ENCODE measurements around the gene FAM209B. TPM values are rescaled to one million over a fixed set of nuclear protein-coding genes. Genes with fewer than 3 reads are reported as not detected.
A peak's percentile ranks its signal among the peaks of the same experiment; 100 is the strongest.

FAM209B gene
- total RNA-seq, 1 experiment from 2014 or later = not detected

- peak overlapping the region; percentile 4 for H3K27ac Mint-ChIP-seq (ENCODE audit: unreplicated experiment)
- Histone ChIP-seq H3K4me1 (peaks cover 17% of the 10 kb centered on the region), H3K9me3 (no peaks in the 10 kb centered on the region), H3K27me3 (replicated peaks; ENCODE audit: control insufficient read depth, insufficient read depth, low read length) (no peaks in the 10 kb centered on the region), H3K4me3 (ENCODE audit: low read depth, low read length) (no peak overlapping the region), H3K36me3 (ENCODE audit: control insufficient read depth, insufficient read depth, low read length) (no peaks in the 10 kb centered on the region)
- intact Hi-C loops (cut with micrococcal nuclease; ENCODE audit: unreplicated experiment) = no loop called here
- DNase-seq = no peak
- no peaks in the 10 kb centered on the region for H3K27me3 Mint-ChIP-seq (ENCODE audit: insufficient read depth, unreplicated experiment)
- H3K36me3 Mint-ChIP-seq (ENCODE audit: insufficient read depth, unreplicated experiment) = no peaks in the 10 kb centered on the region
- no peak for TF ChIP-seq CTCF (IDR thresholded peaks at IDR 0.05; ENCODE audit: insufficient read depth in 1 of 2, low read depth in 1 of 2, low read length in 1 of 2, severe bottlenecking in 1 of 2, unreplicated experiment in 1 of 2)
- no TSS peak for BruUV-seq (replicated peaks)
- H3K9me3 Mint-ChIP-seq (ENCODE audit: unreplicated experiment) = peaks cover 9% of the 10 kb centered on the region
- ChIA-PET CTCF (interaction anchor here (1.8 kb wide), 1 partner anchor 25 kb away, joined by 7 read pairs; no protein-coding TSS in a partner anchor), POLR2A (no interaction called here)
- no peak overlapping the region for H3K4me3 Mint-ChIP-seq (ENCODE audit: unreplicated experiment)
- H3K4me1 Mint-ChIP-seq (ENCODE audit: low read depth, unreplicated experiment) = peaks cover 24% of the 10 kb centered on the region
Observed at GRCh38 chr20:56575157-56575556, 42.1 kb downstream of the FAM209B start.

- BruUV-seq (replicated peaks) = no TSS peak
- intact Hi-C loops (cut with micrococcal nuclease; ENCODE audit: unreplicated experiment) = no loop called here
- Mint-ChIP-seq H3K27me3 (ENCODE audit: insufficient read depth, unreplicated experiment) (no peaks in the 10 kb centered on the region), H3K27ac (ENCODE audit: unreplicated experiment) (peak overlapping the region; percentile 7), H3K4me1 (ENCODE audit: low read depth, unreplicated experiment) (peaks cover 32% of the 10 kb centered on the region), H3K9me3 (ENCODE audit: unreplicated experiment) (peaks cover under 1% of the 10 kb centered on the region), H3K36me3 (ENCODE audit: insufficient read depth, unreplicated experiment) (no peaks in the 10 kb centered on the region), H3K4me3 (ENCODE audit: unreplicated experiment) (no peak overlapping the region)
- Histone ChIP-seq H3K27me3 (replicated peaks; ENCODE audit: control insufficient read depth, insufficient read depth, low read length) (no peaks in the 10 kb centered on the region), H3K4me1 (peaks cover 25% of the 10 kb centered on the region), H3K4me3 (ENCODE audit: low read depth, low read length) (no peak overlapping the region), H3K36me3 (ENCODE audit: control insufficient read depth, insufficient read depth, low read length) (no peaks in the 10 kb centered on the region), H3K9me3 (no peaks in the 10 kb centered on the region)
- no peak for DNase-seq
- ChIA-PET POLR2A (no interaction called here), CTCF (interaction anchor here (1.8 kb wide), 1 partner anchor 25 kb away, joined by 7 read pairs; no protein-coding TSS in a partner anchor)
- no peak for TF ChIP-seq CTCF (IDR thresholded peaks at IDR 0.05; ENCODE audit: insufficient read depth in 1 of 2, low read depth in 1 of 2, low read length in 1 of 2, severe bottlenecking in 1 of 2, unreplicated experiment in 1 of 2)
Observed at GRCh38 chr20:56575961-56576360, 42.9 kb downstream of the FAM209B start.

DNA sequence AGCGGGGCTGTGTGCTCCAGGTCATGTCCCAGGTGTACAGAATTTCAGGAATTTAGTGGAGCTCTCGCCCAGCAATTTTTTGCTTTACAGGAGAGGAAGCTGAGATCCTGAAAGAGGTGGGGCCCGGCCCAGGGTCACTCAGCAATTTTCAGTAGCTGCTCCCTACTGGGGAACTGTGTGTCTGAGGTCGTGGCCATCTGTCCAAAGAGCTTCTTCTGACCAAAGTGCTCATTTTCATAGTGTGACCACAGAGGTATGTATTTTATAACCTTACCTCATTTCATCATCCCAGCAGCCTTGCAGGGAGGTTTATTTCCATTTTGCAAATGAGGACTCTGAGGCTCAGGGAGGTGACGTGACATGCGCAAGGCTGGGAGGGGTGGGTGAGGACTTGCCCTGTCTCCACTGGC, 46.3 kb downstream of the FAM209B start:
- no peaks in the 10 kb centered on the region for H3K27me3 Mint-ChIP-seq (ENCODE audit: insufficient read depth, unreplicated experiment)
- ChIA-PET POLR2A (interaction anchor here (0.6 to 2.4 kb wide), 9 partner anchors 13 to 220 kb away, joined by 3 to 26 read pairs (median 4); partner anchors contain the start of genes AURKA, CSTF1, FAM210B and TFAP2C), CTCF (interaction anchor here (0.6 to 3.5 kb wide), 19 partner anchors 8 to 482 kb away, joined by 3 to 62 read pairs (median 4); partner anchors contain the start of genes CASS4 and TFAP2C)
- no peaks in the 10 kb centered on the region for H3K36me3 Mint-ChIP-seq (ENCODE audit: insufficient read depth, unreplicated experiment)
- Histone ChIP-seq H3K9me3 (no peaks in the 10 kb centered on the region), H3K27me3 (replicated peaks; ENCODE audit: control insufficient read depth, insufficient read depth, low read length) (no peaks in the 10 kb centered on the region), H3K36me3 (ENCODE audit: control insufficient read depth, insufficient read depth, low read length) (no peaks in the 10 kb centered on the region), H3K4me1 (peaks cover 45% of the 10 kb centered on the region), H3K4me3 (ENCODE audit: low read depth, low read length) (no peak overlapping the region)
- peaks cover 53% of the 10 kb centered on the region for H3K4me1 Mint-ChIP-seq (ENCODE audit: low read depth, unreplicated experiment)
- no TSS peak for BruUV-seq (replicated peaks)
- H3K4me3 Mint-ChIP-seq (ENCODE audit: unreplicated experiment) = peak overlapping the region; percentile 60
- no peaks in the 10 kb centered on the region for H3K9me3 Mint-ChIP-seq (ENCODE audit: unreplicated experiment)
- no peak for TF ChIP-seq CTCF (IDR thresholded peaks at IDR 0.05; ENCODE audit: insufficient read depth in 1 of 2, low read depth in 1 of 2, low read length in 1 of 2, severe bottlenecking in 1 of 2, unreplicated experiment in 1 of 2)
- peak overlapping the region; percentile 96 for H3K27ac Mint-ChIP-seq (ENCODE audit: unreplicated experiment)
- peak; percentile 88 to 95 for DNase-seq
- intact Hi-C loops (cut with micrococcal nuclease; ENCODE audit: unreplicated experiment) = loop anchor here (1.0 to 2.0 kb wide), 6 partner anchors 13 to 395 kb away; partner anchors contain the start of genes AURKA, CSTF1, MC3R and TFAP2C

Measured in Caco-2 (cell line).